Ishikawa (cell line): ENCODE measurements around the gene LGR6.

Source experiments
- CEBPB ChIP-seq: IDR thresholded peaks from 2 replicates; pipeline ENCODE4 v1.6.1; 2012
- CREB1 ChIP-seq: IDR thresholded peaks from 2 replicates; pipeline ENCODE4 v1.6.1; 2012; ENCODE audit warnings: low read depth
- EGR1 ChIP-seq: IDR thresholded peaks from 2 replicates; pipeline ENCODE4 v1.6.1; 2012
- EP300 ChIP-seq: IDR thresholded peaks from 2 replicates; pipeline ENCODE4 v1.6.1; 2012; ENCODE audit warnings: borderline replicate concordance
- FOXM1 ChIP-seq: IDR thresholded peaks from 2 replicates; pipeline ENCODE4 v1.6.1; 2012; ENCODE audit warnings: low read depth, borderline replicate concordance
- MAX ChIP-seq: IDR thresholded peaks from 2 replicates; pipeline ENCODE4 v1.6.1; 2012
- NFIC ChIP-seq: IDR thresholded peaks from 2 replicates; pipeline ENCODE4 v1.6.1; 2012
- RAD21 ChIP-seq: IDR thresholded peaks from 2 replicates; pipeline ENCODE4 v1.6.1; 2012; ENCODE audit warnings: low read depth
- REST ChIP-seq: IDR thresholded peaks from 2 replicates; pipeline ENCODE4 v1.6.1; 2012; ENCODE audit warnings: low read depth, mild to moderate bottlenecking
- TAF1 ChIP-seq: IDR thresholded peaks from 2 replicates; pipeline ENCODE4 v1.6.1; 2012; ENCODE audit warnings: low read depth, mild to moderate bottlenecking
- TCF12 ChIP-seq: IDR thresholded peaks from 2 replicates; pipeline ENCODE4 v1.6.1; 2012; ENCODE audit warnings: low read depth
- TEAD4 ChIP-seq: IDR thresholded peaks from 2 replicates; pipeline ENCODE4 v1.6.1; 2012
- USF1 ChIP-seq: IDR thresholded peaks from 2 replicates; pipeline ENCODE4 v1.6.1; 2012
- YY1 ChIP-seq: IDR thresholded peaks from 2 replicates; pipeline ENCODE4 v1.6.1; 2012; ENCODE audit warnings: low read depth
- ZBTB7A ChIP-seq: IDR thresholded peaks from 2 replicates; pipeline ENCODE4 v1.6.1; 2012; ENCODE audit warnings: low read depth

Gene LGR6

GRCh38 chr1:202151045-202151444, 42.6 kb upstream of the LGR6 start:
- TF ChIP-seq TEAD4 = no peak
- TF ChIP-seq REST = no peak
- no peak for TF ChIP-seq RAD21
- TF ChIP-seq MAX = no peak
- TF ChIP-seq TCF12 = no peak
- no peak for TF ChIP-seq ZBTB7A

- TF ChIP-seq MAX (no peak), YY1 (no peak), TAF1 (no peak), TCF12 (no peak), REST (no peak), CEBPB (no peak), TEAD4 (no peak), FOXM1 (no peak), ZBTB7A (no peak), EGR1 (no peak), CREB1 (no peak), USF1 (no peak), NFIC (no peak), RAD21 (no peak)
These were observed 41.2 kb upstream of the LGR6 start for GRCh38 chr1:202152399-202152798.

- TF ChIP-seq USF1 (no peak), TAF1 (no peak), TCF12 (no peak), REST (no peak), EP300 (no peak), CREB1 (no peak), FOXM1 (no peak), EGR1 (no peak), MAX (no peak), YY1 (no peak), TEAD4 (no peak), CEBPB (no peak), RAD21 (no peak), ZBTB7A (no peak), NFIC (no peak)
These were observed 40.3 kb upstream of the LGR6 start for GRCh38 chr1:202153284-202153683.

GRCh38 chr1:202154148-202154765, 39.3 kb upstream of the LGR6 start:
- no peak for TF ChIP-seq TAF1
- no peak for TF ChIP-seq REST
- TF ChIP-seq TCF12 = no peak
- TF ChIP-seq RAD21 = no peak
- TF ChIP-seq USF1 = no peak
- no peak for TF ChIP-seq CREB1
- TF ChIP-seq YY1 = no peak
- TF ChIP-seq TEAD4 = no peak
- TF ChIP-seq NFIC = no peak
- no peak for TF ChIP-seq CEBPB
- no peak for TF ChIP-seq EP300
- no peak for TF ChIP-seq ZBTB7A
- TF ChIP-seq EGR1 = no peak
- TF ChIP-seq MAX = no peak; the same call in 1 of the 2 replicates
- no peak for TF ChIP-seq FOXM1
